ENCODE results near the gene PDP2. TPM values are rescaled to one million over a fixed set of nuclear protein-coding genes. Genes with fewer than 3 reads are reported as not detected.

Gene PDP2
- total RNA-seq, 2 donors from 2014 or later, result 16.0 to 25.9 TPM

GRCh38 chr16:66911801-66912200, 31.5 kb downstream of the PDP2 start:
- TF ChIP-seq CTCF (IDR thresholded peaks at IDR 0.05), result no peak

DNA sequence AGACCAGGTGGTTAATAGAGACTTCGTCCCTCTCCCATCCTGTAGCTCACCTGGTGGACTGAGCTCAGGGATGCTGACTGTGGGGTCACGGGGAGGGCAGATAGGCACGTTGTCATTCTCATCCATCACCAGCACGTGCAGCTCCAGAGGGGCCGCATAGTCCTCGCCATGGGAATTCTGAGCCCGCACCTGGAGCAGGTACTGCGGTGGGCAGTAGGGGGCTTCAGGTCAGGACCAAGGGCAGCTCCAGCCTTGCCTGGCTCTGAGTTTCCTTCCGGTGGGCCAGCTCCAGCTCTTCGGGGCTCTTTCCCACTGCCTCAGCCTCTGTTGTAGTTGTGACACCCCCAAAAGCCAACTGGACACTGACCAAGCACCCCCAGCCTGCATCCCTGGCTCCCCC, 32.8 kb downstream of the PDP2 start:
- TF ChIP-seq CTCF (IDR thresholded peaks at IDR 0.05), result no peak
- H3K27me3 ChIP-seq, result no peaks in the 10 kb centered on the region

More at GRCh38 chr16:66911801-66912200, 31.5 kb downstream of the PDP2 start:
- no peaks in the 10 kb centered on the region for H3K9me3 ChIP-seq
- H3K9ac ChIP-seq (ENCODE audit: low read depth in 2 of 2, low read length in 2 of 2), result no peak overlapping the region
- no peaks in the 10 kb centered on the region for H3K4me1 ChIP-seq
- DNase-seq, result no peak
- no peaks in the 10 kb centered on the region for H3K27me3 ChIP-seq
- H3K36me3 ChIP-seq, result no peaks in the 10 kb centered on the region
- H3K27ac ChIP-seq, result no peak overlapping the region
- intact Hi-C loops (cut with DNase I), result no loop called here
- H3K4me3 ChIP-seq, result no peak overlapping the region

DNA sequence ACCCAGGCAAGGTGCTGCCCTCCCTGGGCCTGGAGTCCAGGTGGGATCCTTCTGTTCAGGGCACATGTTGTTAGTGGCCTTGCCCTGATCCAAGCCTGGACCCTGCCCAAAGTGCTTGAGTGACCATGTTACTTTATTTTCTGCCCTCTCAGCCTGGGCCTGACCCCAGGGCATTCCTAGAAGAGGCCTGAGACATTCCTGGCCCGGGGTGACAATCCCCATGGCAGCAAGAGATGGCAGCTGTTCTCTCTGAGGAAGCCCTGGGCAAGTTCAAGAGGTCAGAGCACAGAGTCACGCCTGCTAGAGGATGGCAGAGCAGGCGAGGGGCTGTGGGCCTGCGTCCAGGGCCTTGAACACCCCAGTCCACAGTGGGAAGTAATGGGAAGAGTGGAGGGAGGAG, 33.4 kb downstream of the PDP2 start:
- intact Hi-C loops (cut with DNase I), result no loop called here
- H3K36me3 ChIP-seq, result no peaks in the 10 kb centered on the region
- no peaks in the 10 kb centered on the region for H3K4me1 ChIP-seq
- H3K9me3 ChIP-seq, result no peaks in the 10 kb centered on the region
- no peaks in the 10 kb centered on the region for H3K27me3 ChIP-seq
- H3K4me3 ChIP-seq, result no peak overlapping the region
- H3K9ac ChIP-seq (ENCODE audit: low read depth in 2 of 2, low read length in 2 of 2), result no peak overlapping the region
- no peak overlapping the region for H3K27ac ChIP-seq
- no peak for TF ChIP-seq CTCF (IDR thresholded peaks at IDR 0.05)
- DNase-seq, result no peak

More for the DNA sequence above, 32.8 kb downstream of the PDP2 start:
- Histone ChIP-seq H3K4me1 (no peaks in the 10 kb centered on the region), H3K36me3 (no peaks in the 10 kb centered on the region), H3K27ac (no peak overlapping the region), H3K9ac (ENCODE audit: low read depth in 2 of 2, low read length in 2 of 2) (no peak overlapping the region), H3K9me3 (no peaks in the 10 kb centered on the region), H3K4me3 (no peak overlapping the region)
- intact Hi-C loops (cut with DNase I), result no loop called here
- DNase-seq, result no peak

- Histone ChIP-seq H3K9me3 (no peaks in the 10 kb centered on the region), H3K27ac (no peak overlapping the region), H3K4me1 (no peaks in the 10 kb centered on the region), H3K9ac (ENCODE audit: low read depth in 2 of 2, low read length in 2 of 2) (no peak overlapping the region), H3K4me3 (no peak overlapping the region), H3K27me3 (no peaks in the 10 kb centered on the region), H3K36me3 (no peaks in the 10 kb centered on the region)
- intact Hi-C loops (cut with DNase I), result no loop called here
- no peak for TF ChIP-seq CTCF (IDR thresholded peaks at IDR 0.05)
- no peak for DNase-seq
Measured at GRCh38 chr16:66914541-66914940, 34.2 kb downstream of the PDP2 start.

DNA sequence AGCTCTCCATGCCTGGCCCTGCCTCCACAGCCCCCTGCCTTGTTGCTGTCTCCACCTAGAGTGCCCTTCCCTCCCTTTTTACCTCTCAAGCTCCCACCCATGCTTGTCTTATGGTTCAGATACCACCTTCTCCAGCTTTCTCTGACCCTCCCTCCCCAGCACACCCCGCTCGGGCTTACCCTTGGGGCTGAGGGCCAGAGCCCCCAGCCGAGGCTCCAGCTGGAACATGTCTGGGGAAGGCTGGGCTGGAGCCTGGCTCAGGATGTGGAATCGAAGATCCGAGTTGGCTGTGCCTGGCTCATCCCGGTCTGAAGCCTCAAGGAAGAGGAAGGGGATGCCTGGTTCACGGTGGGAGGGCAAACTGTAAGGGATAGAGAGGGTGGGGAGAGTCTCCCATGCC, 34.7 kb downstream of the PDP2 start:
- intact Hi-C loops (cut with DNase I), result no loop called here
- Histone ChIP-seq H3K27me3 (no peaks in the 10 kb centered on the region), H3K9me3 (no peaks in the 10 kb centered on the region), H3K27ac (no peak overlapping the region), H3K4me1 (no peaks in the 10 kb centered on the region), H3K4me3 (no peak overlapping the region), H3K9ac (ENCODE audit: low read depth in 2 of 2, low read length in 2 of 2) (no peak overlapping the region), H3K36me3 (no peaks in the 10 kb centered on the region)
- no peak for DNase-seq
- no peak for TF ChIP-seq CTCF (IDR thresholded peaks at IDR 0.05)

GRCh38 chr16:66916518-66916917, 36.2 kb downstream of the PDP2 start:
- intact Hi-C loops (cut with DNase I), result no loop called here

More at GRCh38 chr16:66916518-66916917, 36.2 kb downstream of the PDP2 start:
- no peaks in the 10 kb centered on the region for H3K36me3 ChIP-seq
- no peaks in the 10 kb centered on the region for H3K4me1 ChIP-seq
- TF ChIP-seq CTCF (IDR thresholded peaks at IDR 0.05), result no peak
- no peak overlapping the region for H3K27ac ChIP-seq
- H3K9ac ChIP-seq (ENCODE audit: low read depth in 2 of 2, low read length in 2 of 2), result no peak overlapping the region
- no peak for DNase-seq
- no peaks in the 10 kb centered on the region for H3K27me3 ChIP-seq
- H3K9me3 ChIP-seq, result no peaks in the 10 kb centered on the region
- no peak overlapping the region for H3K4me3 ChIP-seq

All from colonic mucosa (tissue), 4 donors.